ENCODE data around the gene BTBD9.

BTBD9 gene

DNA sequence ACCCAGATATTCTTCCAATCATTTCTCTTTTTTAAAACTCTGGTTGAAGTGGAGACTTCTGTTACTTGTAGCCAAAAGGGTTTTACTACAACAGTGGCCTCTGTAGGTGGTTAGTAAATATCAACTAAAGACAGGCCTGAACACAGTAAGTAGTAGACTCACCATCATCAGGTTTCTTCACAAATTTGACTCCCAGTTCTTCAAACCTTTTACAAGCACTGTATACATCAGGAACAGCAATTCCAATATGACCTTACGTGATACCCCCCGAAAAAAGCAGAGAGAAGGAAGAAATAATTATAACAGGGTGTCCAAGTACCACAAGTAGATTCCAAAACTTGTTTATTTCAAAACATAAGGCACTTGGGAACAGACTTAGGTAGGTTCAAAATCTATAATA lies 42.1 kb upstream of the BTBD9 start:
- TF ChIP-seq, protein P1, sequence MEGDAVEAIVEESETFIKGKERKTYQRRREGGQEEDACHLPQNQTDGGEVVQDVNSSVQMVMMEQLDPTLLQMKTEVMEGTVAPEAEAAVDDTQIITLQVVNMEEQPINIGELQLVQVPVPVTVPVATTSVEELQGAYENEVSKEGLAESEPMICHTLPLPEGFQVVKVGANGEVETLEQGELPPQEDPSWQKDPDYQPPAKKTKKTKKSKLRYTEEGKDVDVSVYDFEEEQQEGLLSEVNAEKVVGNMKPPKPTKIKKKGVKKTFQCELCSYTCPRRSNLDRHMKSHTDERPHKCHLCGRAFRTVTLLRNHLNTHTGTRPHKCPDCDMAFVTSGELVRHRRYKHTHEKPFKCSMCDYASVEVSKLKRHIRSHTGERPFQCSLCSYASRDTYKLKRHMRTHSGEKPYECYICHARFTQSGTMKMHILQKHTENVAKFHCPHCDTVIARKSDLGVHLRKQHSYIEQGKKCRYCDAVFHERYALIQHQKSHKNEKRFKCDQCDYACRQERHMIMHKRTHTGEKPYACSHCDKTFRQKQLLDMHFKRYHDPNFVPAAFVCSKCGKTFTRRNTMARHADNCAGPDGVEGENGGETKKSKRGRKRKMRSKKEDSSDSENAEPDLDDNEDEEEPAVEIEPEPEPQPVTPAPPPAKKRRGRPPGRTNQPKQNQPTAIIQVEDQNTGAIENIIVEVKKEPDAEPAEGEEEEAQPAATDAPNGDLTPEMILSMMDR (conservative IDR thresholded peaks at IDR 0.05; ENCODE audit: low read depth, low read length): no peak
- no peak for DNase-seq (ENCODE audit: low read depth)
- no peak overlapping the region for H3K4me3 ChIP-seq (ENCODE audit: low read length)

GRCh38 chr6:38679668-38680067 lies 39.9 kb upstream of the BTBD9 start:
- TF ChIP-seq, protein P1 (conservative IDR thresholded peaks at IDR 0.05; ENCODE audit: low read depth, low read length): no peak
- no peak overlapping the region for H3K4me3 ChIP-seq (ENCODE audit: low read length)
- no peak for DNase-seq (ENCODE audit: low read depth)

- no peak overlapping the region for H3K4me3 ChIP-seq (ENCODE audit: low read length)
- DNase-seq (ENCODE audit: low read depth): no peak
- TF ChIP-seq, protein P1 (conservative IDR thresholded peaks at IDR 0.05; ENCODE audit: low read depth, low read length): no peak
Measured at GRCh38 chr6:38678178-38678760, 38.5 kb upstream of the BTBD9 start.

DNA sequence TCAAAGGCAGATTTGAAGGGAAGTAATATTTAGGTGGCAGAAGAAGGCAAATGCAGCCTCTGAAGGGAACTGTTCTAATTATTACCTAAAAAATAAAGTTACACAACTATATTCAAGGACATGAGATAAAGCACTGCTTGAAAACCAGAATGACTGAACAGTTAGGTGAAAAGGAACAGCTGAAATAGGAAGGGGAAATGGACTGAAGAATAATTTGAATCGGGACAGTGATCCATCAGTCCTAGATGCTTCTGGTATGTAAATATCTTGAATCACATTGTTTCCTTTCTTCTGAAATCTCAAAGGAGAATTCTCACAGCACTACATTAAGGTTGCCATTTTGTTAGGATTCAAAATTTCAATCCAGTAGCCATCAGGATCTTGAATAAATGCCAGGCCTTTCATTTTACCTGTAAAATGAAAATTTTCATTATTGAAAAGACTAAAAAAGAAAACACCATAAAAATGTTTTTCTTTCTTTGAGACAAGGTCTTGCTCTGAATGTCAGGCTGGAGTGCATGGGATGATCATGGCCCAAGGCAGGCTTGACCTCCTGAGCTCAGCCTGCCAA lies 37.3 kb upstream of the BTBD9 start:
- TF ChIP-seq, protein P1 (conservative IDR thresholded peaks at IDR 0.05; ENCODE audit: low read depth, low read length): no peak
- no peak overlapping the region for H3K4me3 ChIP-seq (ENCODE audit: low read length)
- no peak for DNase-seq (ENCODE audit: low read depth)

DNA sequence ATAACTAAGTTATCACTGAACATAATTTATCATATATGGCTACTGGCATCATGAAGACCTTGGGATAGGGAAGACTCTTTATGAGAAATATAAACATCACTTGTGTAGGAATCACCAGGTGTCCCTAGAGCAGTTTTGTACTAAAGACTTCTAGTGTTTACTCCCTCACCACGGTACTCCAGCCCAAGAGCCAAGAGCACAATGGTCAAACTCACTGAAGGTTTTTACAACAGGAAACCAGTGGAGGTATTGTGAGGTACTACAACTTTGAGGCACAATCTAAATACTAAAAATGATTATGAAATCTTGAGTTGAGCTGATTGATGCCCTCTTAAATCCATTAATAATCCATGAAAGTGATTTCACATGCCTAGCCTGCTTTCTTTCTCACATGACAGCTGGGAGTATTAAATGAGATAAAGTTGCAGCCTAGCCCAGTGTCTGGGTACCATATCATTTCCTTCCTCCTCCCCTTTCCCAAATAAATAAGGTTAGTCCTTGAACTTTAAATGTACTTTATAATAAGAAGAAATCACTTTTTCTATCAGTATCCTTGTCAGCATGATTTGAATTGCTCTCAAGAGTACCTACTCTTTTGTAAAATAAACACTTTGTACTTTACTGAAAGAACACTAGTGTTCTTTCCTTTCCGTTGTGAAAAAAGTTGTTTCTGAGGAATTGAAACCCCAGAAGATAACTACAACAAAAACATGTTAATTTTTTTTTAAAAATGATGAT lies 36.7 kb upstream of the BTBD9 start:
- no peak overlapping the region for H3K4me3 ChIP-seq (ENCODE audit: low read length)
- DNase-seq (ENCODE audit: low read depth): no peak
- TF ChIP-seq, protein P1 (conservative IDR thresholded peaks at IDR 0.05; ENCODE audit: low read depth, low read length): no peak

- no peak overlapping the region for H3K4me3 ChIP-seq (ENCODE audit: low read length)
- TF ChIP-seq, protein P1 (conservative IDR thresholded peaks at IDR 0.05; ENCODE audit: low read depth, low read length): no peak
- DNase-seq (ENCODE audit: low read depth): no peak
Measured at GRCh38 chr6:38673397-38674165, 33.9 kb upstream of the BTBD9 start.

Data from retinal pigment epithelial cell (primary cell).